Measurements from ENCODE around the gene SLC7A14. TPM values are rescaled to one million over a fixed set of nuclear protein-coding genes. Genes with fewer than 3 reads are reported as not detected.
A peak's percentile ranks its signal among the peaks of the same experiment; 100 is the strongest.

Gene SLC7A14
- total RNA-seq, 1 experiment from 2014 or later = not detected

DNA sequence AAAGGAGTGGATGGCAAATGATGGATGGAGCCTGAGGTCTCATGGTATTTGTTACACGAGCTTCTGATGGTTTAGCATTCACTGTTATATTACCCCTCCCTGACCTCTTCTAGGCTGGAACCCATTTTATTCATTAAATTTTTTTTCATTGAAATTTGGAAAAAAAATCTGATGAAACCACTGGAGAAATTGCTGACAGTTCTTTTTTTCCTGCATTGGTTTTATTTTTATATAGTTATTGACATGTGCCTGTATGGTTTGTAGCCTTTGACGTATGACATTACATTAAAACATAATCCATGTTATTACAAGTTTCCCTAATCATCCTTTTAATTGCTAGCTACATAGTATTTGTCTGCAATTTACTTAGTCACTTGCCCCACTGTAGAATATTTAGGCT, 85.4 kb downstream of the SLC7A14 start:
- Histone ChIP-seq H2AFZ (ENCODE audit: low read length) (no peak overlapping the region), H3K79me2 (ENCODE audit: low read length) (no peaks in the 10 kb centered on the region), H4K20me1 (ENCODE audit: low read length) (no peaks in the 10 kb centered on the region), H3K4me2 (ENCODE audit: low read length) (no peak overlapping the region), H3K27ac (ENCODE audit: low read length) (no peak overlapping the region), H3K36me3 (ENCODE audit: low read depth, low read length) (no peaks in the 10 kb centered on the region), H3K9ac (ENCODE audit: low read length) (no peak overlapping the region), H3K4me3 (ENCODE audit: low read length) (no peak overlapping the region), H3F3A (ENCODE audit: low read length, unreplicated experiment) (no peaks in the 10 kb centered on the region), H3K9me3 (ENCODE audit: low read length) (no peaks in the 10 kb centered on the region), H3K27me3 (ENCODE audit: low read length) (no peaks in the 10 kb centered on the region), H3K4me1 (ENCODE audit: insufficient read depth, low read length) (no peaks in the 10 kb centered on the region), H3K9me2 (replicated peaks; ENCODE audit: low read length) (no peaks in the 10 kb centered on the region)
- intact Hi-C loops (cut with micrococcal nuclease) = no loop called here
- TF ChIP-seq EZH2phosphoT487 (IDR thresholded peaks at IDR 0.05; ENCODE audit: borderline replicate concordance, low read length) (no peak), EZH2 (IDR thresholded peaks at IDR 0.05; ENCODE audit: low read length, unreplicated experiment) (no peak)
- TF ChIP-seq, protein P1, sequence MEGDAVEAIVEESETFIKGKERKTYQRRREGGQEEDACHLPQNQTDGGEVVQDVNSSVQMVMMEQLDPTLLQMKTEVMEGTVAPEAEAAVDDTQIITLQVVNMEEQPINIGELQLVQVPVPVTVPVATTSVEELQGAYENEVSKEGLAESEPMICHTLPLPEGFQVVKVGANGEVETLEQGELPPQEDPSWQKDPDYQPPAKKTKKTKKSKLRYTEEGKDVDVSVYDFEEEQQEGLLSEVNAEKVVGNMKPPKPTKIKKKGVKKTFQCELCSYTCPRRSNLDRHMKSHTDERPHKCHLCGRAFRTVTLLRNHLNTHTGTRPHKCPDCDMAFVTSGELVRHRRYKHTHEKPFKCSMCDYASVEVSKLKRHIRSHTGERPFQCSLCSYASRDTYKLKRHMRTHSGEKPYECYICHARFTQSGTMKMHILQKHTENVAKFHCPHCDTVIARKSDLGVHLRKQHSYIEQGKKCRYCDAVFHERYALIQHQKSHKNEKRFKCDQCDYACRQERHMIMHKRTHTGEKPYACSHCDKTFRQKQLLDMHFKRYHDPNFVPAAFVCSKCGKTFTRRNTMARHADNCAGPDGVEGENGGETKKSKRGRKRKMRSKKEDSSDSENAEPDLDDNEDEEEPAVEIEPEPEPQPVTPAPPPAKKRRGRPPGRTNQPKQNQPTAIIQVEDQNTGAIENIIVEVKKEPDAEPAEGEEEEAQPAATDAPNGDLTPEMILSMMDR (conservative IDR thresholded peaks at IDR 0.05; ENCODE audit: low read depth, low read length) = no peak
- BruUV-seq (replicated peaks) = no TSS peak
- CTCF ChIA-PET = no interaction called here
- DNase-seq (no peak), ATAC-seq (no peak)
- POLR2A ChIA-PET (ENCODE audit: unreplicated experiment) = no interaction called here

DNA sequence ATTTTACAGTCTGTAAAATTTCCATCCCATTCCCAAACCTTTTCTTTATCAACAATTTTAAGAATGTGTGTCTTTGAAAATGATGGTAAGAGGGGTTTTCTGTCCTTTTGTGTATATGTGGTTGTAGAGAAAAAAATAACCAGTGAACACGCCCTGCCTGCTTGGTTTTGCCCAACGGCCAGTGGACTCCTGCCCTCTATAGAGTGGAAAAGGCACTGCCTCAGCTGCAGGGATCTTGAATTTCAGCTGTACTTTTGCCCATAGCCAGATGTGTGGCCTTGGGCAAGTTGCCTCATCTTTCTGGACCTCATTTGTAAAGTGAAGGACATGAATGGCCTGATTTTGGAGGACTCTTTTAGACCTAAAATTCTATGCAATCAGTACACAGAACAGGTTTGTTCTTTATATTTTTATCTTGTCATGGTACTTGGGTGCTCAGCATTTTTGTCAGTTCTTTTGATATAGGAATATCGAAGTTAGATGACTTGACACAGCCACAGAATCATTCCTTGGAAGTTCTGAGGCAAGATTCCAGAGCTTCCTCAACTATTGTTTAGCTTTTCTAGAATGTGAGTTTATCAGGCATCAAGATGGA, 86.2 kb downstream of the SLC7A14 start:
- Histone ChIP-seq H3K4me1 (ENCODE audit: insufficient read depth, low read length) (no peaks in the 10 kb centered on the region), H3K9ac (ENCODE audit: low read length) (no peak overlapping the region), H3F3A (ENCODE audit: low read length, unreplicated experiment) (no peaks in the 10 kb centered on the region), H3K9me2 (replicated peaks; ENCODE audit: low read length) (no peaks in the 10 kb centered on the region), H3K27me3 (ENCODE audit: low read length) (no peaks in the 10 kb centered on the region), H4K20me1 (ENCODE audit: low read length) (no peaks in the 10 kb centered on the region), H3K4me3 (ENCODE audit: low read length) (no peak overlapping the region), H3K9me3 (ENCODE audit: low read length) (no peaks in the 10 kb centered on the region), H3K79me2 (ENCODE audit: low read length) (no peaks in the 10 kb centered on the region), H3K36me3 (ENCODE audit: low read depth, low read length) (no peaks in the 10 kb centered on the region), H3K4me2 (ENCODE audit: low read length) (no peak overlapping the region), H2AFZ (ENCODE audit: low read length) (no peak overlapping the region), H3K27ac (ENCODE audit: low read length) (no peak overlapping the region)
- BruUV-seq (replicated peaks) = no TSS peak
- ATAC-seq = peak; percentile 89
- intact Hi-C loops (cut with micrococcal nuclease) = loop anchor here (1.0 kb wide), 3 partner anchors 85 to 349 kb away; no protein-coding TSS in a partner anchor
- ChIA-PET POLR2A (ENCODE audit: unreplicated experiment) (no interaction called here), CTCF (interaction anchor here (0.6 to 1.0 kb wide), 2 partner anchors 136 to 312 kb away, joined by 3 read pairs; no protein-coding TSS in a partner anchor)
- DNase-seq = peak; percentile 60
- TF ChIP-seq EZH2 (IDR thresholded peaks at IDR 0.05; ENCODE audit: low read length, unreplicated experiment) (no peak), EZH2phosphoT487 (IDR thresholded peaks at IDR 0.05; ENCODE audit: borderline replicate concordance, low read length) (no peak)
- TF ChIP-seq, protein P1 (conservative IDR thresholded peaks at IDR 0.05; ENCODE audit: low read depth, low read length) = peak; percentile 76

All from PC-3 (cell line).